ENCODE results near the gene SDK2.
A peak's percentile ranks its signal among the peaks of the same experiment; 100 is the strongest.

- TF ChIP-seq CTCF (IDR thresholded peaks at IDR 0.05) = peak; percentile 30 to 53 (median 40)
- TF ChIP-seq POLR2A (IDR thresholded peaks at IDR 0.05) = peak; percentile 25
Observed at GRCh38 chr17:73304971-73305812, 339.1 kb downstream of the SDK2 start.

Data from ovary (tissue), 3 donors.